RPMI8226 (cell line): ENCODE results near the gene KLF3.

Experiments
- DNase-seq: peaks from one replicate; pipeline ENCODE4 v3.0.0-alpha.2; 2015

Gene KLF3

GRCh38 chr4:38659346-38659745, 4.7 kb upstream of the KLF3 start:
- no peak for DNase-seq

GRCh38 chr4:38660838-38661237, 3.2 kb upstream of the KLF3 start:
- no peak for DNase-seq

- DNase-seq = no peak
Measured at GRCh38 chr4:38661371-38661770, 2.6 kb upstream of the KLF3 start.

DNA sequence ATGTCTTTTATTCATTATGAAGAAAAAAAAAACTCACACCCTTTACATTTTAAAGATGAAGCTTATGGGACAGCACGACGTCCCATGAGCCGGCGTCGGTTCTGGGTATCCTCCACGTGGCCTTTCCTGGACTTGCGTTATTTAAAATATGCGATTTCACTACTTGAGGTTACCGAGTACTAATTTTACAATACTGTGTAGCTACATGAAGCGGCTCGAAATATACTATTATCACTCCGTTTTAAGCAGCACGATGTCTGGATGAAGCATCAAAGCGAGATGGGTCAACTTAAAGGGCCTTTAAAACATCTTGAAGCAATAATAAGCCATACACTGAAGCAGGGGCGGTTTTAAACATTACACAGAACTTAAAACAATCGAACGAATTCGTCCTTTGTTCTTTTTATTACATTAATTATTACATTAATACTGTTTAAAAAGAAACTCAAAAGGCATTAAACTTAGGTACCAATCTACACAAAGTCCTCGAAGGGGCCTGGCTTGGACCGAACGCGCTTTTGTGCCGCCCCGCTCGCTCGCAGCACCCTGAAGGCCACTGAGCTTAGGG, 1.4 kb upstream of the KLF3 start:
- DNase-seq = no peak

DNA sequence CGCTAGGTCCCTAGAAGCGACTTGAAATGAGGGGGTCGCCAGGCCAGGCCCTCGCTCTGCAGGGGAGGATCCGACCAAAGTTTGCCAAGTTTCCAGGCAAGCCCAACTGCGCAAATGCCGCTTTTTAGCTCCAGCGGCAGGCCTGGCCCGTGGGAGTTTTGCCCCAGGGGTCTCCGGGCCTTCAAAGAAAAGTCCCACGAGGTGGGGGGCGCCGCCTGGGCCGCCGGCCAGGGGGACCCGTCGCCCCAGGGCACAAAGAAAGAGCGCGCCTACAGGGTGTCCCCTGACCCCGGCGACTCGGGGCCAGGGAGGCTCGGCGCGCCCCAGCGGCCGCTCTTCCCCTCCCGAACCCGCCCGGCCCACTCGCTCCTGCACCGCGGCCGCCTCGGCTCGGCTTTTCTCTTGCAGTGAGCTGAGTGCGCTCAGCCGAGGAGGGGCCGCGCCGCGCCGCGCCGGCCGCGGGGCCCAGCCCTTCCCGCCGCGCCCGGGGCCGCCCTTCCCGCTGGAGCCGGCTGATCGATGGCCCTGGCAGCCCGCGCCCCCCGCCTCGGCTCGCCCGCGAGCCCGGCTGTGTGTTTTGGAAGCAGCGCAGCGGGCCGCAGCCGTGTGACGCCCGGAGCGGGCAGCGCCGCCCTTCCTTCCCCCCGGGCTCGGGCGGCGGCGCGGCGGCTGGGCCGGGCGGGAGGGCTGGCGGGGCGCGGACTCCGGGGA, 754 bp upstream of the KLF3 start:
- peak; percentile 17 for DNase-seq

DNA sequence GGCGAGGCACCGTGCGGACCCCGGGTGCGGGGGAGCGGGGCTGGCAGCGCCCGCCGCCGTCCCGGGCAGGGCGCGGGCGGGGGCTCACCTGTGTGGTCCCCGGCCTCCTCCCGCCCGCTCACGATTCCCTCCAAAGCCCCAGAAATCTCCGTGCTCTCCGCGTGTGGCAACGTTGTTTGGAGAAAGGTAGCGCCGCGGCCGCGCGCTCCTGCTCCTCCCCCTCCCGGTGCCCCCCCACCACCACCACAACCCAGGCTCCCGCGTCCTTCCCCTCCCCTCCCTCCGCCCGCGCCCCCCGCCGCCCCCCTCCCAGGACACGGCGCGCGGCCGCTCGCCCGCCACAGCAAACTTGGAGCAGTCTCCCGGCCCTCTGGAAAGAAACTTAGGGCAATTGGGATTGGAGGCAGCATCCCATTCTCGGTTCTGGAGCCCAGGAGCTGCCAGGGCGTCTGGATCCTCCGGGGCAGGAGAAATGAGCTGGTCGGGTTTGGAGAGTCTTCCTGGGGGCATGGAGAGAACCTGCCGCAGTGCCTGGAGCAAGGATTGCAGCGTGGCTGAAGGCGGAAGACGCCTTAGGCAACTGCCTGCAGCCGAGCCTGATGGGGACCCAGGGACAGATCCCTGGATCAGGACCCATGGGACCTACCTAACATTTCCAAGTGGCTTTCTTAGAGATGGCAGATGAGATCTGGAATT, 855 bp downstream of the KLF3 start:
- DNase-seq = peak; percentile 62

DNA sequence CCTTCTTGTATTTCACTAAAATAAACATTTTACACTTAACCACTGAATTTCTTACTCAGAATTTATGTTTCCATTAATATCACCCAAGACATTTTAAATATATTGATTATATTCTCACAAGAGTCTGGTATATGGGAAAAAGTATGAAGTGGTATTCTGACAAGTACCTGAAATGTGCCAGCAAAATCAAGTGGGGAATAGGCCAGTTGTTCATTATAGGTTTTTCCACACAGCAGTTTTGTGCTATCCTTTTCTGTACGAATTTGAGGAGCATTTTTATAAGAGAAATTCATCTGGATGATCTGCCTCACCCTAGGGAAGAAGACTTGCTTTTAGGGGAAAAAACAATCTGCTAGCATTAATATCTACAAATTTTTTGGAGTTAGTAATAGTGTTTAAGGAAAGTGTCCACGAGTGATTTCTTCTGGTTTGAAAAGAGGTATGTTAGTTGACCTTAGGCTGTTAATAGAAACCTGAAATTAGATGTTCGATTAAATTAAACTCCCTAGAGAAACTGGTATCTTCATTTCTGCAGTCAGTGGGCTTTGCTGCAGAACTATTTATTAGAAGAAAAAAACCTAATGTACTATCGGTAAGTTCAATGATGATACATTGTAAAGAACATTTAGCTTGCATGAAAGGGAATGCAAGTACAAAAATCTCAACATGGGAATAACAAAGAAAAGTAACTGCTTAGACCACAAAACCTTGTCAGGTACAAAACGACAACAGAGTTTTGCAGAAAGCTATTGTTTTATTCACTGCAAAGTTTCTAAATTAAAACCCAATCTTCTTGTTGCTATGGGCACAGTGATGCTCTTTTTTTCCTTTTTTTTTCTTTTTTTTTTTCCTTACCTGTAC, 1.8 kb downstream of the KLF3 start:
- DNase-seq = no peak

DNA sequence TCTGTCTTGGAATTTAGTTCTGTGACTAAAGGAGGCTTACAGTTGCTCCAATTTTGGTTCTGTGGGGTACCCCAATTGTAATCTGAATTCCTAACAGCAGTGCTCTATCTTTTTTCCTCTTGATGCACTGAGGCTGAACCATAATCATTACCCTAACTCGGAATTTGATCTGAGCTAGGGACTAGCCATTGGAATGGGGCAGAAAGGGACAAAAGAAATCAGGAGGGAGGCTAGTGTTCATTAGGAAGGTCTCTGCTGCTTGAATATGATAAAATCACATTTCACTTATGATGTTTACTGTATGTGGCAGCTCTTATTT, 2.7 kb downstream of the KLF3 start:
- no peak for DNase-seq

DNA sequence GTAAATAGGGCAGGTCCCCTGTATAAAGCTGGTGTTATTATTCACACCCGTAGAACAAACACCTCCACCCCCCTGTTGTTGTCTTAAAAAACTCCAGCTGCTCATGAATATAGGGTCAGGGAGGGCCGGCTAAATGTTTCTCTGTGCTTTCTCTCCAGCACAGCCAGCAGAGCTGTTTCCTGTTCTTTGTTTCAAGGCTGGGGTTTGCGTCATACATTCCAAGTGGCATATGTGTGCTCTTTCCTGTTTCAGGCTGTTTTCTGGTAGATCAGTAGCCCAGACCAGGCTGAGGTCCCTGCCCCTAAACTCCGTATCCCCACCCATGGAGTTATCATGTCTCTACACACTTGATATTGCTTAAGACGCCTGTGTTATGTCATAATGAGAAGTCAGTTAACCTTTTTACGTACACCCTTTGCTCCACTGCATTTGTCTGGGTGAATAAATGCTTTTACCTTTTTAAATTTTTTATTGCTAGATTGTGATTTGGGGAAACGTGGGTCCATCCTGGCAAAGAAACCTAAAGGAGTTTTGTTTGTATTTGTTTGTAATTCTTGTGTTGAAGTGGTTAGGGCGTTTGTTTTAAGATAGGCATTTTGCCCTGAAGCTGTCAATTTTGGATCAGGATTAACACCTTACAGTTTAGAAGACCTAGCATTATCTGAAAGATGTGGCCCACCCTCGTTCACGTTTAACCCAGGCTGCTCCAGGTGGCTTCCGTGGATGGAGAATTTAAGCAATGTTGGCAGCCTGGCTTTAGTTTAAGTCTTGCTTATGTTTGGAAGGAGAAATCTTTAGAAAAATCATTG, 3.3 kb downstream of the KLF3 start:
- DNase-seq = peak; percentile 79

- no peak for DNase-seq
Measured at GRCh38 chr4:38668203-38668971, 4.4 kb downstream of the KLF3 start.

GRCh38 chr4:38669208-38669607, 5.2 kb downstream of the KLF3 start:
- DNase-seq = no peak

- no peak for DNase-seq
Measured at GRCh38 chr4:38670109-38670901, 6.3 kb downstream of the KLF3 start.

DNA sequence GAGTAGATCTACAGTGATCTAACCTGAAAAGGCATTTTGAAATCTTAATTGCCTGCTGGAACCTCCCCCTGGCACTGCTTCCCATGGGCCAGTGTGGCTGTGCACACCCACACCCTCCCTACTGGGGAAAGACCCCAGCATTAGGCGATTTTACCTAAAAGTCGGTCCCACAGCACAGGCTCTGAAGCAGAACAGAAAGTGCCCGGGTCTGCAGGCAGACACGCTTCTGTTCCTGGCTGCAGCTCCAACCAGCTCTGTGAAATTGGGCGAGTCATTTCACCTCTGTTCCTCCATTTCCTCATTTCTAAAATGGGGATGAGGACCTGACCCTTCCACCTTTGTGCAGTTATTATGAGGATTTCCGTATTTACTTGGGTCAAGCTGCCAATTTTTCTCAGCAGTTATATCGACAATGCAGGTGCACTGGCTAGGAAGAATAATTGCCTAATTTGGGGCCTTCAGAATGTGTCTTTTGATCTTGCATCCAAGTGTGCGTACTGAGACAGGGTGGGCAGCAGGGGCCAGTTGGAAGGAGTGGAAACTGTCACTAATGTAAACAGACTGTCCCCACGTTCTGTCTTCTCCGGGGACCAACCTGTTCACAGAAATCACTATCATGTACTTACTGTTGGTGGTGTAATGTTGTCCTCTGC, 7.1 kb downstream of the KLF3 start:
- DNase-seq = peak; percentile 26

DNA sequence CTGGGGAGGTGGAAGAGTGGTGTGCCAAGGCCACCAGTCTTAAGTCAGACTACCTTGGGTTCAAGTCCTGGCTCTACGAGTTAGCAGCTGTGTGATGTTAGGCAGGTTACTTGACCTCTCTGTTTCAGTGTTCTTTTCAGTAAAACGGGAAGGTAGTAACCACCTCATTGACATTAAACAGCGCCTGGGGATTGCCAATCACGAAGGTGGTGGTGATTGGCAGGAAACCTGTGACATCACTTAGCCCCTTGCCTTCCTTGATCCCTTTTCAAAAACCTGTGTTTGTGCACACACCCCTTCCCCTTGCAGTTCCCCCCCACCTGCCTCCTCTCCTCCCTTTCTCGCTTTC, 7.6 kb downstream of the KLF3 start:
- DNase-seq = no peak

DNA sequence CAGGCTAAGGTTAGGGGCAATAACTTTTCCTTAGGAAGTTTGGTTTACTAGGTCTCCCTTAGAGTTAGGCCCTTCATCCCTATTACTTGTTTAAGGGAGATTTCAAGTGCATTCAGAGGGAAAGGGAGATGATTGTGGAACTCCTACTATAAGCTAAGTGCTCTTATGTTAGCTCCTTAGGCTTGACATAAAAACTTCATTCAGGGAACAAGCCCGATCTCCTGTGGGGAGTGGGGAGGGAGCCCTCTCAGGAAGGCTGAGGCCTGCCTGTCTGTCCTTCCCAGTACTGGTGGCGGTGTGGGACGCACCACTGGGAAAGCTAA, 8.0 kb downstream of the KLF3 start:
- DNase-seq = no peak

DNA sequence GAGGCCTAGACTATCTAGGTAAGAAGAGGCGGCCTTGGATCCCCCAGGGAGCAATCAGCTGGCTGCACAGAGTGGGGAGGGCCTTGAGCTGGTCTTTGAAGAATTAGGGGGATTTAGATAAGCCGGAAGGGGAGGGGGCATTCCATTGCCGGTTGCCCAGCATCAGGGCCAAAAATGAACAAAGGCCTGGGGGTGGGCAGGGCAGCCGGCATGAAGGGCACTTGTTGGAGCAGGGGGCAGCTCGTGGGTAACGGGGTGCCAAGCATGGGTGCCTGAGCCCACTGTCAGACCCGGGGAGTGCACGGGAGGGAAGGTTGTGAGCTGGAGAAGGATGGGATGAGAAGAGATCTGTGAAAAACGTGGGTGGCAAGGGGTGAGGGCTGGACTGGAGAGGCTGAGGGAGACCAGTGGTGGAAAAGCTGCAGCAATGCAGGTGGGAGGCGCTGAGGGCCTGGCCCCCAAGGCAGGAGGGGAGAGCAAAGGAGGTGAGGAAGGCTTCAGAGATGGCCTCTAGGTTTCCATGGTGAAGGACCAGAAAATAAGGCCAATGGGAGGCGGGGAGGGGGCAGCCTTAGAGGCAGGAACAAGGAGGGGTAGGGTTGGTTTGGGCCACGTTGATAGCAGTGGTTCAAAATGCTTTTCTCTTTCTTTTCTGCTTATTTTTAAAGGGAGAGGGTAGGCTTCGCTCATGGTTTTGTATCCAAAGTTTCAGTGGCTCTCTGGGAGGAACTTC, 8.6 kb downstream of the KLF3 start:
- no peak for DNase-seq

DNA sequence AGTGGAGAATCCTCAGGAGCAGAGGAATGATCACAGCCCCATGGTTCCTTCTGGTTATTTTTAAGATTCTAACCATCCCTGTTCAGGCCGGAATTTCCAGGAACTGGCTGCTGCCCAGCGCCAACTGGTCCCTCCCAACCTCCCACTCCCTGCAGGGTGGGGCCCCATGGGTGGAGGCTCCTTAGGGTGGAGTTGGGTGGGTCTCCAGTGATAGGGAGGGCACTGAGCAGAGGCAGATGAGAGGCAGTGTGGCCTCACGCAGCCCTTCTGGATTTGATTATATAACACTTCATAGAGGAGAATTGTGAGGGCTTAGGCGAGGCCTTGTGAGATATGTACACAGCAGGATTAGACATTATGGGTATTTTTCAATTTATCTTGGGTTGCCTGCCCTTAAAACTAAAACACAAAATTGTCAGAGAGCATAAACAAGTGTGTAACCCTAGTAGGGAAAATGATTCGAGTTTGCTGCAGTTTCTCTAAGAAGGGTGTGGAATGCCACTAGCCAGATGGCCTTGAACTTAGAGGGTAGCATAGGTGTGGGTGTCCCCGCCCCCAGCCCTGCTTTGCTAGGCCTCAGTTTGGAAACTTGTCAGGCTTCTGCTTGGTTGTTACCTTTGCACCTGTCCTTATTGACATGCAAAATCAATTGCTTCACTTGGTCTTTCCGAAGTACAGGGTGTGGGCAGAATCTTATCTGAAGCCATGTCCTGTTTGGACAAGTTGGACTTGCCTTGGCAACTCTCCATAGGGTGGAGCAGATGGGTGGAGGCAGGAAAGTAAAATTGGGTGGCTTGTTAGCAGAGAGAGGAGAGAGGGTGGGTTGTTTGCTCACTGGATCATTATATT, 9.4 kb downstream of the KLF3 start:
- DNase-seq = no peak

GRCh38 chr4:38674258-38675144, 10.5 kb downstream of the KLF3 start:
- DNase-seq = no peak
